ENCODE data around the gene PECR. TPM values are rescaled to one million over a fixed set of nuclear protein-coding genes. Genes with fewer than 3 reads are reported as not detected.
"Not testable (repeated sequence)": the region's sequence is repeated elsewhere in the genome, so short reads cannot be mapped to it uniquely, and the experiment has no call there.

The PECR gene
- total and polyA plus RNA-seq, 12 donors = 2.0 to 6.6 (median 4.1) TPM

DNA sequence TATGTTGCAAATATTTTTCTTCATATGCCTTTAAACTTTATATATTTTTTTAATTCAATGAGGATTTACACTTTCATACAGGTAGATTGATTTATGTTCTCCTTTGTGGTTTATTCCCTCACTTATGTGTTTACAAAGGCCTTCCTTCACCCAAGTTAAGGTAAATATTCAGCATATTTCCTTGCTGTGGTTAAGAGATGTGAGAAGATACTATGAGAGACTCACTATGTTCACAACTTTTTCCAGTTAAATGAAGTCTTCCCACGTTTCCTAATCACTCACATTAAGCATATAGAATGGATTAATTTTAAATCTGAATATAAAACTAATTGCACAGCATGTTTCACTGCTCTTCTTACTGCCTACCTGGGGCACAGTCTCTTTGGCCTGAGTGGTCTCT, 597 bp downstream of the PECR start:
- no peaks in the 10 kb centered on the region for H3K9me3 ChIP-seq
- no peaks in the 10 kb centered on the region for H3K36me3 ChIP-seq
- H3K4me3 ChIP-seq = peak overlapping the region; percentile 51 to 79 (median 68)
- TF ChIP-seq, protein P1, sequence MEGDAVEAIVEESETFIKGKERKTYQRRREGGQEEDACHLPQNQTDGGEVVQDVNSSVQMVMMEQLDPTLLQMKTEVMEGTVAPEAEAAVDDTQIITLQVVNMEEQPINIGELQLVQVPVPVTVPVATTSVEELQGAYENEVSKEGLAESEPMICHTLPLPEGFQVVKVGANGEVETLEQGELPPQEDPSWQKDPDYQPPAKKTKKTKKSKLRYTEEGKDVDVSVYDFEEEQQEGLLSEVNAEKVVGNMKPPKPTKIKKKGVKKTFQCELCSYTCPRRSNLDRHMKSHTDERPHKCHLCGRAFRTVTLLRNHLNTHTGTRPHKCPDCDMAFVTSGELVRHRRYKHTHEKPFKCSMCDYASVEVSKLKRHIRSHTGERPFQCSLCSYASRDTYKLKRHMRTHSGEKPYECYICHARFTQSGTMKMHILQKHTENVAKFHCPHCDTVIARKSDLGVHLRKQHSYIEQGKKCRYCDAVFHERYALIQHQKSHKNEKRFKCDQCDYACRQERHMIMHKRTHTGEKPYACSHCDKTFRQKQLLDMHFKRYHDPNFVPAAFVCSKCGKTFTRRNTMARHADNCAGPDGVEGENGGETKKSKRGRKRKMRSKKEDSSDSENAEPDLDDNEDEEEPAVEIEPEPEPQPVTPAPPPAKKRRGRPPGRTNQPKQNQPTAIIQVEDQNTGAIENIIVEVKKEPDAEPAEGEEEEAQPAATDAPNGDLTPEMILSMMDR (IDR thresholded peaks at IDR 0.05) = no peak
- peaks cover 0 to 34% (median 16%) of the 10 kb centered on the region in 9 donors for H3K4me1 ChIP-seq
- no peaks in the 10 kb centered on the region for H3K27me3 ChIP-seq
- H3K27ac ChIP-seq = peak overlapping the region in 3 of 10 donors; percentile 17 to 74 (median 24)
- intact Hi-C loops (cut with DNase I) = loop anchor here in 1 of 10 donors (2.0 kb wide), 1 partner anchor 34 kb away; no protein-coding TSS in a partner anchor
- ATAC-seq (no peak), DNase-seq (no peak)
- 43 to 57% methylated on average over 1 of the region's 1 CpG for WGBS, 2 donors

DNA sequence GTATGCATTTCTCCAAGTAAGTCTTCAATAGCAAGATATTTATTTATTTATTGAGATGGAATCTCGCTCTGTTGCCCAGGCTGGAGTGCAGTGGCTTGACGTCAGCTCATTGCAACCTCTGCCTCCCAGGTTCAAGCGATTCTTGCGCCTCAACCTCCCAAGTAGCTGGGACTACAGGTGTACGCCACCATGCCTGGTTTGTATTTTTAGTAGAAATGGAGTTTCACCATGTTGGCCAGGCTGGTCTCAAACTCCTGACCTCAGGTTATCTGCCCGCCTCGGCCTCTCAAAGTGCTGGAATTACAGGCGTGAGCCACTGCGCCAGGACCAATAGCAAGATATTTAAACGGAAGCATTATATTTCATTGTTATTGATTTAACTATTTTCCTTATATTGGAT, 1.6 kb downstream of the PECR start:
- DNase-seq, H3K27me3 ChIP-seq, H3K27ac ChIP-seq, H3K36me3 ChIP-seq, H3K4me3 ChIP-seq, H3K9me3 ChIP-seq, ATAC-seq: not testable (repeated sequence)
- intact Hi-C loops (cut with DNase I) = loop anchor here in 1 of 10 donors (2.0 kb wide), 1 partner anchor 35 kb away; no protein-coding TSS in a partner anchor
- WGBS, 2 donors = 98% methylated on average over 10 of the region's 10 CpGs
- peaks cover 0 to 34% (median 16%) of the 10 kb centered on the region in 9 donors for H3K4me1 ChIP-seq

DNA sequence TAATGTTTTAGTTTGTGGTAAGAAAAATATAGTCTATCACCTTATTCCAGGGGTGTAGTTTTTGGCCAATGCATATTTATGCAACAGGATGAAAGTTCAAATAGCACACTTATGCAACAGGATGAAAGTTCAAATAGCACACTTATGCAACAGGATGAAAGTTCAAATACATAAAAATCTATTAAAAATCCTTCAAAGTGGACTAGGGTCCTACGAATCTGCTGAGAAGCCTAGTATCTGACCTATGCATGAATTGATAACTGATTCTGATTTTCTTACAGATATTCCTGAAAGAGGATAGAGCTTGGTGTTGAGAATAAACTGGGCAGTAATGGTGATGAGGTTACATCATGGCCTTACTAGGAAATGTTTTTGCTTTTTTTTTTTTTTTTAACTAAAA, 2.8 kb downstream of the PECR start:
- Histone ChIP-seq H3K36me3 (no peaks in the 10 kb centered on the region), H3K27ac (no peak overlapping the region), H3K9me3 (no peaks in the 10 kb centered on the region), H3K4me3 (no peak overlapping the region), H3K4me1 (peaks cover 0 to 25% (median 16%) of the 10 kb centered on the region in 9 donors), H3K27me3 (no peaks in the 10 kb centered on the region)
- TF ChIP-seq, protein P1 (IDR thresholded peaks at IDR 0.05) = no peak
- ATAC-seq (no peak), DNase-seq (no peak)
- intact Hi-C loops (cut with DNase I) = no loop called here
- 80 to 83% methylated on average over 1 of the region's 1 CpG for WGBS, 2 donors

DNA sequence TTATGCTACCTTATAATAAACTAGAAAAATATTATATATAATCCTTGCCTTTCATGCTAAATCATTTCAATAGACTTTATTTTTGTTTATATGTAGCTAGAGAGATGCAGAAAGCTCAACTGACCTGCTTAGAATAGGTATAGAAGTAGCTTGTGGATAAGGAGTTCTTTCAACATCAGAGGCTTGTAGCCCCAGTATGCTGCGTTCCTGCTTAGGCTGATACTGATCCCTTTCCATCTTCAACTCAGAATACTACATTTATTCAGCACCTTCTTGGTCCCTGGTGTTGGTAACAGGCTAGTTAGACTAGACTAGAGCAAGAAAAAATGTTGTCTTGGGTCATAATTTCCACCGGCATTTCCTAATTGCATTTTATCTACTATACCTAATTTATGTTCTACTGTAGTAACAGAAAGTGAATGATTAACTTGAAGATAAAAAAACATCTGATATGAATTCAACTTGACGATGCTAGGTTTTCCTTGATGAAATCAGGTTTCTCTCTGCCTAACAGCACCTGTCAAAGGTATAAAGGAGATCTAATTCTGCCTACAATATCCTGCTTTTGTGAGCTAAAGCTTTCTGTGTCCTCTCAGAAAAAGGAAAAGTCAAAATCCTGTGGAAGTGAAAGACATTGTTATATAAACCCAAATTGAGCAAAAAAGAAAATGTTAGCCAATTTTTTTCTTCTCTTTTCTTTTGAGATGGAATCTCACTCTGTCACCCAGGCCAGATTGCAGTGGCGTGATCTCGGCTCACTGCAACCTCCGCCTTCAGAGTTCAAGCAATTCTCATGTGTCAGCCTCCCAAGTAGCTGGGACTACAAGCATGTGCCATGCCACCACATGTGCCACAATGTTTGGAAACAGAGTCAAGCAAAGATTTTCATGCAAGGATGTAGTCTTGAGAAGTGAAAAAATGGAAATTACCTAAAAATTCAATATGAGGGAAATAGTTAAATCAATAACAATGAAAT, 5.8 kb downstream of the PECR start:
- Histone ChIP-seq H3K4me1 (peaks cover 0 to 4% (median under 1%) of the 10 kb centered on the region in 9 donors), H3K27ac (no peak overlapping the region), H3K27me3 (no peaks in the 10 kb centered on the region), H3K9me3 (peaks cover 0 to 6% (median 0%) of the 10 kb centered on the region in 11 donors), H3K4me3 (no peak overlapping the region), H3K36me3 (no peaks in the 10 kb centered on the region)
- WGBS, 2 donors = 86 to 92% methylated on average over 6 of the region's 6 CpGs
- no peak for DNase-seq
- intact Hi-C loops (cut with DNase I) = no loop called here
- TF ChIP-seq, protein P1 (IDR thresholded peaks at IDR 0.05) = no peak
- no peak for ATAC-seq
